Measurements from ENCODE around the gene TPCN1. TPM values are rescaled to one million over a fixed set of nuclear protein-coding genes. Genes with fewer than 3 reads are reported as not detected.

Gene TPCN1
- 15.9 TPM for polyA plus RNA-seq (2013, experiment 1 of 4)
- polyA plus RNA-seq (2013, experiment 2 of 4): 17.0 TPM
- 15.6 TPM for polyA plus RNA-seq (2013, experiment 3 of 4)
- polyA plus RNA-seq (2013, experiment 4 of 4): 15.8 TPM

- H3K36me3 ChIP-seq (ENCODE audit: control insufficient read depth, insufficient read depth, low read length): no peaks in the 10 kb centered on the region
- peak within 1 kb of the TSS; percentile 67 for H3K27ac ChIP-seq (ENCODE audit: insufficient read depth, low read depth, low read length, poor library complexity, severe bottlenecking)
- WGBS, 2 experiments: 0 to 1% methylated on average over 68 of the region's 68 CpGs
- peak within 1 kb of the TSS; percentile 69 for H3K4me3 ChIP-seq (ENCODE audit: insufficient read depth, low read depth, low read length)
- H3K9me3 ChIP-seq (ENCODE audit: control insufficient read depth, low read length): no peaks in the 10 kb centered on the region
- peaks cover 6% of the 10 kb centered on the region for H3K4me1 ChIP-seq (ENCODE audit: control insufficient read depth, insufficient read depth, low read length)
- no peaks in the 10 kb centered on the region for H3K27me3 ChIP-seq (ENCODE audit: control insufficient read depth, insufficient read depth, low read length, poor library complexity, severe bottlenecking)
These were observed at the start of gene TPCN1 for GRCh38 chr12:113221181-113221996. TPCN1 (plus strand) TSS chr12:113221464; CDS start chr12:113226853, 5,389 bp downstream.

GRCh38 chr12:113171543-113171942 is 49.7 kb upstream of the TPCN1 start:
- Histone ChIP-seq H3K27me3 (ENCODE audit: control insufficient read depth, insufficient read depth, low read length, poor library complexity, severe bottlenecking) (no peaks in the 10 kb centered on the region), H3K36me3 (ENCODE audit: control insufficient read depth, insufficient read depth, low read length) (peaks cover 56% of the 10 kb centered on the region), H3K9me3 (ENCODE audit: control insufficient read depth, low read length) (no peaks in the 10 kb centered on the region), H3K4me1 (ENCODE audit: control insufficient read depth, insufficient read depth, low read length) (no peaks in the 10 kb centered on the region), H3K4me3 (ENCODE audit: insufficient read depth, low read depth, low read length) (no peak overlapping the region), H3K27ac (ENCODE audit: insufficient read depth, low read depth, low read length, poor library complexity, severe bottlenecking) (no peak overlapping the region)
- WGBS, 2 experiments: 93% methylated on average over 9 of the region's 9 CpGs

GRCh38 chr12:113172185-113172584 is 49.1 kb upstream of the TPCN1 start:
- Histone ChIP-seq H3K4me3 (ENCODE audit: insufficient read depth, low read depth, low read length) (no peak overlapping the region), H3K36me3 (ENCODE audit: control insufficient read depth, insufficient read depth, low read length) (peaks cover 58% of the 10 kb centered on the region), H3K27me3 (ENCODE audit: control insufficient read depth, insufficient read depth, low read length, poor library complexity, severe bottlenecking) (no peaks in the 10 kb centered on the region), H3K4me1 (ENCODE audit: control insufficient read depth, insufficient read depth, low read length) (no peaks in the 10 kb centered on the region), H3K27ac (ENCODE audit: insufficient read depth, low read depth, low read length, poor library complexity, severe bottlenecking) (no peak overlapping the region), H3K9me3 (ENCODE audit: control insufficient read depth, low read length) (no peaks in the 10 kb centered on the region)
- WGBS, 2 experiments: 95 to 98% methylated on average over 20 of the region's 20 CpGs

- Histone ChIP-seq H3K4me3 (ENCODE audit: insufficient read depth, low read depth, low read length) (no peak overlapping the region), H3K9me3 (ENCODE audit: control insufficient read depth, low read length) (no peaks in the 10 kb centered on the region), H3K4me1 (ENCODE audit: control insufficient read depth, insufficient read depth, low read length) (no peaks in the 10 kb centered on the region), H3K27me3 (ENCODE audit: control insufficient read depth, insufficient read depth, low read length, poor library complexity, severe bottlenecking) (no peaks in the 10 kb centered on the region), H3K27ac (ENCODE audit: insufficient read depth, low read depth, low read length, poor library complexity, severe bottlenecking) (no peak overlapping the region), H3K36me3 (ENCODE audit: control insufficient read depth, insufficient read depth, low read length) (peaks cover 63% of the 10 kb centered on the region)
- WGBS, 2 experiments: 95% methylated on average over 7 of the region's 7 CpGs
These were observed 48.1 kb upstream of the TPCN1 start for GRCh38 chr12:113173081-113173698.

GRCh38 chr12:113174461-113175384 is 46.5 kb upstream of the TPCN1 start:
- Histone ChIP-seq H3K9me3 (ENCODE audit: control insufficient read depth, low read length) (no peaks in the 10 kb centered on the region), H3K27ac (ENCODE audit: insufficient read depth, low read depth, low read length, poor library complexity, severe bottlenecking) (no peak overlapping the region), H3K4me1 (ENCODE audit: control insufficient read depth, insufficient read depth, low read length) (no peaks in the 10 kb centered on the region), H3K4me3 (ENCODE audit: insufficient read depth, low read depth, low read length) (no peak overlapping the region), H3K36me3 (ENCODE audit: control insufficient read depth, insufficient read depth, low read length) (peaks cover 70% of the 10 kb centered on the region), H3K27me3 (ENCODE audit: control insufficient read depth, insufficient read depth, low read length, poor library complexity, severe bottlenecking) (no peaks in the 10 kb centered on the region)
- WGBS, 2 experiments: 74 to 75% methylated on average over 32 of the region's 32 CpGs

GRCh38 chr12:113179023-113179422 is 42.2 kb upstream of the TPCN1 start:
- Histone ChIP-seq H3K27me3 (ENCODE audit: control insufficient read depth, insufficient read depth, low read length, poor library complexity, severe bottlenecking) (no peaks in the 10 kb centered on the region), H3K36me3 (ENCODE audit: control insufficient read depth, insufficient read depth, low read length) (peaks cover 44% of the 10 kb centered on the region), H3K4me3 (ENCODE audit: insufficient read depth, low read depth, low read length) (no peak overlapping the region), H3K4me1 (ENCODE audit: control insufficient read depth, insufficient read depth, low read length) (no peaks in the 10 kb centered on the region), H3K27ac (ENCODE audit: insufficient read depth, low read depth, low read length, poor library complexity, severe bottlenecking) (no peak overlapping the region), H3K9me3 (ENCODE audit: control insufficient read depth, low read length) (no peaks in the 10 kb centered on the region)
- WGBS, 2 experiments: 93 to 96% methylated on average over 14 of the region's 14 CpGs

GRCh38 chr12:113180333-113180732 is 40.9 kb upstream of the TPCN1 start:
- no peaks in the 10 kb centered on the region for H3K9me3 ChIP-seq (ENCODE audit: control insufficient read depth, low read length)
- peaks cover 38% of the 10 kb centered on the region for H3K36me3 ChIP-seq (ENCODE audit: control insufficient read depth, insufficient read depth, low read length)
- no peak overlapping the region for H3K27ac ChIP-seq (ENCODE audit: insufficient read depth, low read depth, low read length, poor library complexity, severe bottlenecking)
- WGBS, 2 experiments: 91 to 92% methylated on average over 4 of the region's 4 CpGs
- H3K27me3 ChIP-seq (ENCODE audit: control insufficient read depth, insufficient read depth, low read length, poor library complexity, severe bottlenecking): no peaks in the 10 kb centered on the region
- no peaks in the 10 kb centered on the region for H3K4me1 ChIP-seq (ENCODE audit: control insufficient read depth, insufficient read depth, low read length)
- H3K4me3 ChIP-seq (ENCODE audit: insufficient read depth, low read depth, low read length): no peak overlapping the region

GRCh38 chr12:113181975-113182374 is 39.3 kb upstream of the TPCN1 start:
- Histone ChIP-seq H3K4me3 (ENCODE audit: insufficient read depth, low read depth, low read length) (no peak overlapping the region), H3K4me1 (ENCODE audit: control insufficient read depth, insufficient read depth, low read length) (peaks cover 5% of the 10 kb centered on the region), H3K36me3 (ENCODE audit: control insufficient read depth, insufficient read depth, low read length) (peaks cover 33% of the 10 kb centered on the region), H3K9me3 (ENCODE audit: control insufficient read depth, low read length) (no peaks in the 10 kb centered on the region), H3K27me3 (ENCODE audit: control insufficient read depth, insufficient read depth, low read length, poor library complexity, severe bottlenecking) (no peaks in the 10 kb centered on the region), H3K27ac (ENCODE audit: insufficient read depth, low read depth, low read length, poor library complexity, severe bottlenecking) (no peak overlapping the region)
- WGBS, 2 experiments: 79 to 93% methylated on average over 1 to 3 of the region's 3 CpGs

GRCh38 chr12:113183030-113183589 is 38.2 kb upstream of the TPCN1 start:
- no peaks in the 10 kb centered on the region for H3K27me3 ChIP-seq (ENCODE audit: control insufficient read depth, insufficient read depth, low read length, poor library complexity, severe bottlenecking)
- 94 to 95% methylated on average over 11 of the region's 11 CpGs for WGBS, 2 experiments

More at GRCh38 chr12:113183030-113183589, 38.2 kb upstream of the TPCN1 start:
- Histone ChIP-seq H3K27ac (ENCODE audit: insufficient read depth, low read depth, low read length, poor library complexity, severe bottlenecking) (no peak overlapping the region), H3K36me3 (ENCODE audit: control insufficient read depth, insufficient read depth, low read length) (peaks cover 22% of the 10 kb centered on the region), H3K4me3 (ENCODE audit: insufficient read depth, low read depth, low read length) (no peak overlapping the region), H3K9me3 (ENCODE audit: control insufficient read depth, low read length) (no peaks in the 10 kb centered on the region), H3K4me1 (ENCODE audit: control insufficient read depth, insufficient read depth, low read length) (peaks cover 6% of the 10 kb centered on the region)
